ENCODE measurements around the gene SLC25A6. TPM values are rescaled to one million over a fixed set of nuclear protein-coding genes. Genes with fewer than 3 reads are reported as not detected.

The SLC25A6 gene
- total and polyA plus RNA-seq, 2 donors from 2014 or later = 357 to 654 TPM

DNA sequence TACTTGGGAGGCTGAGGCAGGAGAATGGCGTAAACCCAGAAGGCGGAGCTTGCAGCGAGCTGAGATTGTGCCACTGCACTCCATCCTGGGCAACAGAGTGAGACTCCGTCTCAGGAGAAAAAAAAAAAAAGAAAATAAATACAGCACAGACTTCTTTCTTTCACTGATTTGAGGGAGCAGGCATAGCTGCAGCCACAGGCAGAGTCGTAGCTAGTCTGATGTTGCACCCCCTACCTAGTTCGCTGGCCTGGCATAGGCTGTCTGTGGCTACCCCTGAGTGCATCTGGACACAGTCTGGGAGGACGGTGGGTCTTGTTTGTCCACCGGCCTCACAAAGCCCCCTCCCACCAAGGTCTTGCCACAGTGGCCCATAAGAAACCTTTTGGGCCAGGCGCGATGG, 33.9 kb downstream of the SLC25A6 start:
- intact Hi-C loops (cut with DNase I) = no loop called here
- no peak for FAIRE-seq
- no peaks in the 10 kb centered on the region for H3K36me3 ChIP-seq (ENCODE audit: control insufficient read depth in 2 of 3, insufficient read depth in 3 of 3, low read length in 3 of 3)
- H3K27ac ChIP-seq (ENCODE audit: low read depth in 2 of 2, low read length in 2 of 2) = no peak overlapping the region
- TF ChIP-seq, protein P1, sequence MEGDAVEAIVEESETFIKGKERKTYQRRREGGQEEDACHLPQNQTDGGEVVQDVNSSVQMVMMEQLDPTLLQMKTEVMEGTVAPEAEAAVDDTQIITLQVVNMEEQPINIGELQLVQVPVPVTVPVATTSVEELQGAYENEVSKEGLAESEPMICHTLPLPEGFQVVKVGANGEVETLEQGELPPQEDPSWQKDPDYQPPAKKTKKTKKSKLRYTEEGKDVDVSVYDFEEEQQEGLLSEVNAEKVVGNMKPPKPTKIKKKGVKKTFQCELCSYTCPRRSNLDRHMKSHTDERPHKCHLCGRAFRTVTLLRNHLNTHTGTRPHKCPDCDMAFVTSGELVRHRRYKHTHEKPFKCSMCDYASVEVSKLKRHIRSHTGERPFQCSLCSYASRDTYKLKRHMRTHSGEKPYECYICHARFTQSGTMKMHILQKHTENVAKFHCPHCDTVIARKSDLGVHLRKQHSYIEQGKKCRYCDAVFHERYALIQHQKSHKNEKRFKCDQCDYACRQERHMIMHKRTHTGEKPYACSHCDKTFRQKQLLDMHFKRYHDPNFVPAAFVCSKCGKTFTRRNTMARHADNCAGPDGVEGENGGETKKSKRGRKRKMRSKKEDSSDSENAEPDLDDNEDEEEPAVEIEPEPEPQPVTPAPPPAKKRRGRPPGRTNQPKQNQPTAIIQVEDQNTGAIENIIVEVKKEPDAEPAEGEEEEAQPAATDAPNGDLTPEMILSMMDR (IDR thresholded peaks at IDR 0.05; ENCODE audit: borderline replicate concordance, extremely low read depth, insufficient read depth) = no peak
- no peaks in the 10 kb centered on the region for H3K4me1 ChIP-seq (ENCODE audit: control insufficient read depth in 2 of 3, insufficient read depth in 2 of 3, low read depth in 1 of 3, low read length in 3 of 3)
- H3K9ac ChIP-seq (ENCODE audit: low read length in 3 of 3) = no peak overlapping the region
- DNase-seq = peak in 1 of 5 donors; percentile 29
- H3K9me3 ChIP-seq (ENCODE audit: control insufficient read depth in 2 of 3, insufficient read depth in 1 of 3, low read length in 3 of 3) = peaks cover 0 to 3% (median 0%) of the 10 kb centered on the region in 3 donors
- H3K27me3 ChIP-seq (ENCODE audit: control insufficient read depth, insufficient read depth, low read length) = no peaks in the 10 kb centered on the region
- H3K4me3 ChIP-seq (ENCODE audit: low read length in 3 of 3) = no peak overlapping the region

DNA sequence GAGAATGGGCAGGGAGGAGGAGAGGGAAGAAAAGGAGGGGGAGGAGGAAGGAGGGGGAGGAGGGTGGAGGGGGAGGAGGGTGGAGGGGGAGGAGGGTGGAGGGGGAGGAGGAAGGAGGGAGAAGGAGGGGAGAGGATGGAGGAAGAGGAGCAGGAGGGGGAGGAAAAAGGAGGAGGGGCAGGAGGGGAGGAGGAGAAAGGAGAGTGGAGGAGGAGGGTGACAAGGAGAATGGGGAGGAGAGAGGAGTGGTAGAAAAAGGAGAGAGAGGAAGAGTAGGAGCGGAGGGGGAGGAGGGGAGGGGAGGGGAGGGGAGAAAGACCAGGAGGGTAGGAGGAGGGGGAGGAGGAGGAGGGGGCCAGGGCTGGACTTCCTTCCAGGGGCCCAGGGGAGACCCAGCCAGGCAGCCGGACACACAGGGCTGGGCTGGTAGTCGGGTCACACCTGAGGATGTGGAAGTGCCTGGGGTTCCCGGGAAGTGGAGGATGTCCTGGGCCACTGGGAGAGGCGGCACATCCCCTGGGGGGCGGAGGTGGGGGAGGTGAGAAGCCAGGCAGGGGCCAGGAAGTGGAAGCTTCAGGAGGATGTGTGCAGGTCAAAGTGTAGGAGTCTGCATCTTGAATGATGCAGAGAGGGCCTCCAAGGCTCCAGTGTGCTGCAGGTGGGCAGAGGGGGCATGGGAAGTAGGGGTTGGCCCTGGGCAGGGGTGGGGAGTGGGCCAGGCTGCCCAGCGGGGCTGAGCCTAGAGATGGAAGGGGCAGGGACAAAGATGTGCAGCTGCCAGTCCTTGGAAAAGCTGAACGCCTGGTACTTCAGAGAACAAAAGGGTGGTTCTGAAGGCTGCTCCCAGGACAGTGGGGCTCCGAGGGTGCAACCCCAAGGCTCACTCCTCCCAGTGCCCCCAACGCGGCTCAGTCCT, 36.5 kb downstream of the SLC25A6 start:
- Histone ChIP-seq H3K27me3 (ENCODE audit: control insufficient read depth, insufficient read depth, low read length) (no peaks in the 10 kb centered on the region), H3K4me1 (ENCODE audit: control insufficient read depth in 2 of 3, insufficient read depth in 2 of 3, low read depth in 1 of 3, low read length in 3 of 3) (no peaks in the 10 kb centered on the region), H3K4me3 (ENCODE audit: low read length in 3 of 3) (no peak overlapping the region), H3K36me3 (ENCODE audit: control insufficient read depth in 2 of 3, insufficient read depth in 3 of 3, low read length in 3 of 3) (no peaks in the 10 kb centered on the region), H3K9ac (ENCODE audit: low read length in 3 of 3) (no peak overlapping the region), H3K9me3 (ENCODE audit: control insufficient read depth in 2 of 3, insufficient read depth in 1 of 3, low read length in 3 of 3) (peaks cover 0 to 3% (median 0%) of the 10 kb centered on the region in 3 donors), H3K27ac (ENCODE audit: low read depth in 2 of 2, low read length in 2 of 2) (no peak overlapping the region)
- TF ChIP-seq, protein P1 (IDR thresholded peaks at IDR 0.05; ENCODE audit: borderline replicate concordance, extremely low read depth, insufficient read depth) = no peak
- DNase-seq (peak; percentile 9 to 64 (median 32)), FAIRE-seq (no peak)
- intact Hi-C loops (cut with DNase I) = no loop called here

DNA sequence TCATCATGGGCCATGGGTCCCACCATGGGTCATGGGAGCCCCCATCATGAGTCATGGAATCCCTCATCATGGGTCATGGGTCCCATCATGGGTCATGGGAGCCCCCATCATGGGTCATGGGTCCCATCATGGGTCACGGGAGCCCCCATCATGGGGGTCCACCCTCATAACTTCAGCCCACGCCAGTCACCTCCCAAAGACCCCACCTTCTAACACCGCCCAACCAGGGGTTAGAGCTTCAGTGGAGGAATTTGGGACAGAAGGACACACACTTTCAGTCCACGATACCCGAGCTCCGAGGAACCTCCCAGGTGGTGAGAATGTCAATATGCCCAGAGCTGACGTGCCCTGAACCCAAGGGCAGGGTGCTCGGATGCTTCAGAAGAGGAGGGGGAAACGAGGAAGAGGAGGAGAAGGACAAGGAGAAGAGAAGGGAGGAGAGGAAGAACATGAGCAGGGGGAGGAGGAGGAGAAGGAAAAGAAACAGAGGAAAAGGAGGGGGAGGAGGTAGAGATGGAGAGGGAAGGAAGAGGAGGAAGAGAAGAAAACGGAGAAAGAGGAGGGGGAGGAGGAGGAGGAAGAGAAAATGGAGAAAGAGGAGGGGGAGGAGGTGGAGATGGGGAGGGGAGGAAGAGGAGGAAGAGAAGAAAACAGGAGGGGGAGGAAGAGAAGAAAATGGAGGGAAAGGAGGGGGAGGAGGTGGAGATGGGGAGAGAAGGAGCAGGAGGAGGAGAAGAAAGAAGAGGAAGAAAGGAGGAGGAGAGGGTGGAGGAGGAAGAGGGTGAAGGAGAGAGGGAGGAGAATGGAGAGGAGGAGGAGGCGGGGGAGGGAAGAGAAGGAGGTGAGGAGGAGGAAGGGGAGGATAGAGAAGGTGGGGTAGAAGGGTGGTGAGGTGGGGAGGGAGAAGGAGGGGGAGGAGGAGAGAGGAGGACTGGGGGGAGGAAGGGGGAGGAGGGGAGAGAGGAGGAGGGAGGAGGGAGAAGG, 37.6 kb downstream of the SLC25A6 start:
- no peak overlapping the region for H3K27ac ChIP-seq (ENCODE audit: low read depth in 2 of 2, low read length in 2 of 2)
- H3K27me3 ChIP-seq (ENCODE audit: control insufficient read depth, insufficient read depth, low read length) = no peaks in the 10 kb centered on the region
- H3K4me3 ChIP-seq (ENCODE audit: low read length in 3 of 3) = no peak overlapping the region
- TF ChIP-seq, protein P1 (IDR thresholded peaks at IDR 0.05; ENCODE audit: borderline replicate concordance, extremely low read depth, insufficient read depth) = no peak
- H3K4me1 ChIP-seq (ENCODE audit: control insufficient read depth in 2 of 3, insufficient read depth in 2 of 3, low read depth in 1 of 3, low read length in 3 of 3) = no peaks in the 10 kb centered on the region
- peaks cover 0 to 3% (median 0%) of the 10 kb centered on the region in 3 donors for H3K9me3 ChIP-seq (ENCODE audit: control insufficient read depth in 2 of 3, insufficient read depth in 1 of 3, low read length in 3 of 3)
- intact Hi-C loops (cut with DNase I) = no loop called here
- H3K9ac ChIP-seq (ENCODE audit: low read length in 3 of 3) = no peak overlapping the region
- DNase-seq (peak in 1 of 5 donors; percentile 15), FAIRE-seq (no peak)
- no peaks in the 10 kb centered on the region for H3K36me3 ChIP-seq (ENCODE audit: control insufficient read depth in 2 of 3, insufficient read depth in 3 of 3, low read length in 3 of 3)

Data from kidney (tissue), 14 donors.